A549 (cell line): ENCODE results near the gene C3orf62. TPM values are rescaled to one million over a fixed set of nuclear protein-coding genes. Genes with fewer than 3 reads are reported as not detected.

Experiments
- ATAC-seq, 2 experiments: fragments of 200-7000 bp in 1 of 2; fragments of >200 bp in 1 of 2; cut with Nextera tagmentation in 1 of 2; cut with Tn5 transposase in 1 of 2; 3 replicates each; pipeline versions ENCODE4 v1.8.0 to v1.9.1; 2018 to 2020; ENCODE audit warnings: mild to moderate bottlenecking in 1 of 2, moderate library complexity in 1 of 2
- CTCF ChIA-PET: fragments of 300-600 bp; sonication (Branson Sonifier 250); formaldehyde crosslinking; extraction: SDS; loops from one replicate; lab custom pipeline; 2021; ENCODE audit warnings: antibody characterized with exemption, inconsistent platforms; lab: Yijun Ruan, JAX
- POLR2A ChIA-PET: fragments of 350-600 bp; formaldehyde crosslinking; extraction: SDS; loops from one replicate; lab custom pipeline; 2021; ENCODE audit warnings: antibody characterized with exemption, inconsistent platforms; lab: Yijun Ruan, JAX
- DNase-seq, 2 experiments: peaks; one replicate each; pipeline versions ENCODE4 v3.0.0 to v3.0.0-alpha.2; 2011 to 2016; ENCODE audit warnings: low read depth in 1 of 2, low spot score in 1 of 2
- FAIRE-seq: peaks from 2 replicates; lab custom pipeline; 2011; peaks lifted over from hg19 to GRCh38; lab: Jason Lieb, UNC
- H3K27ac ChIP-seq, 2 experiments: fragments of >200 bp; sonication (Bioruptor Twin); formaldehyde crosslinking; 3 replicates each; pipeline ENCODE4 v1.5.1; 2016 to 2017
- H3K4me1 ChIP-seq: fragments of >200 bp; sonication (Bioruptor Twin); formaldehyde crosslinking; 3 replicates; pipeline ENCODE4 v1.6.1; 2016
- H3K4me2 ChIP-seq: fragments of >200 bp; sonication (Bioruptor Twin); formaldehyde crosslinking; 3 replicates; pipeline ENCODE4 v1.6.1; 2016
- H3K4me3 ChIP-seq: fragments of >200 bp; sonication (Bioruptor Twin); formaldehyde crosslinking; 3 replicates; pipeline ENCODE4 v1.5.1; 2016
- H3K9me3 ChIP-seq: fragments of >200 bp; sonication (Bioruptor Twin); formaldehyde crosslinking; 3 replicates; pipeline ENCODE4 v1.6.1; 2016
- CBX2 ChIP-seq: fragments of 200-600 bp; sonication (generic); IDR thresholded peaks from 2 replicates; pipeline ENCODE4 v1.6.1; 2016; ENCODE audit warnings: low read depth, mild to moderate bottlenecking, borderline replicate concordance
- CEBPB ChIP-seq, 2 experiments: fragments of >200 bp in 1 of 2; sonication (Bioruptor Twin) in 1 of 2; formaldehyde crosslinking in 1 of 2; IDR thresholded peaks; 2 replicates each; pipeline ENCODE4 v1.6.1; 2012 to 2016
- CHD2 ChIP-seq: fragments of 150-350 bp; IDR thresholded peaks from 2 replicates; pipeline ENCODE4 v1.6.1; 2014; ENCODE audit warnings: low read length; ENCODE audit not compliant: partially characterized antibody
- EHF ChIP-seq: fragments of 250-450 bp; sonication (Bioruptor Pico); IDR thresholded peaks from 2 replicates; pipeline ENCODE4 v1.5.0; 2020; ENCODE audit warnings: mild to moderate bottlenecking
- EHMT2 ChIP-seq: fragments of 200-600 bp; sonication (generic); IDR thresholded peaks from 2 replicates; pipeline ENCODE4 v1.6.1; 2016; ENCODE audit warnings: antibody characterized with exemption, low read depth, mild to moderate bottlenecking, moderate library complexity
- FOSB ChIP-seq: fragments of 250-450 bp; sonication (Bioruptor Pico); IDR thresholded peaks from 2 replicates; pipeline ENCODE4 v1.5.0; 2020; ENCODE audit warnings: mild to moderate bottlenecking, moderate library complexity
- HDAC2 ChIP-seq: fragments of 200-600 bp; sonication (generic); IDR thresholded peaks from 2 replicates; pipeline ENCODE4 v1.6.1; 2016
- HEYL ChIP-seq: fragments of 250-450 bp; sonication (Bioruptor Pico); IDR thresholded peaks from 2 replicates; pipeline ENCODE4 v1.8.0; 2021; ENCODE audit warnings: mild to moderate bottlenecking, moderate library complexity
- JUNB ChIP-seq: fragments of >200 bp; sonication (Bioruptor Twin); formaldehyde crosslinking; IDR thresholded peaks from 2 replicates; pipeline ENCODE4 v1.6.1; 2016
- KDM1A ChIP-seq: fragments of 200-600 bp; sonication (generic); IDR thresholded peaks from 2 replicates; pipeline ENCODE4 v1.6.1; 2016; ENCODE audit warnings: low read depth, mild to moderate bottlenecking
- MAFK ChIP-seq: fragments of 450-650 bp; IDR thresholded peaks from 2 replicates; pipeline ENCODE4 v1.6.1; 2014; ENCODE audit not compliant: partially characterized antibody
- NPAS2 ChIP-seq: fragments of 250-450 bp; sonication (Bioruptor Pico); IDR thresholded peaks from 2 replicates; pipeline ENCODE4 v1.8.0; 2022; ENCODE audit warnings: mild to moderate bottlenecking, moderate library complexity, borderline replicate concordance
- PHF8 ChIP-seq: fragments of 200-600 bp; sonication (generic); IDR thresholded peaks from 2 replicates; pipeline ENCODE4 v1.6.1; 2016; ENCODE audit warnings: low read depth, mild to moderate bottlenecking, antibody characterized with exemption, moderate library complexity, borderline replicate concordance
- RNF2 ChIP-seq: fragments of 200-600 bp; sonication (generic); IDR thresholded peaks from 2 replicates; pipeline ENCODE4 v1.6.1; 2016; ENCODE audit warnings: low read depth, mild to moderate bottlenecking, antibody characterized with exemption, moderate library complexity, borderline replicate concordance
- WGBS: methylation state at CpG from one replicate; pipeline ENCODE4 v1.1.6; 2017; ENCODE audit errors: missing lambda C conversion rate; 5-methylcytosine and 5-hydroxymethylcytosine counted together
- polyA plus RNA-seq, 4 experiments: library from polyadenylated mRNA; depleted of rRNA in 3 of 4; stranded (reverse); fragments of >200 nt; fragmentation: RNase III in 1 of 4; extraction: RNeasy Plus Mini Kit Qiagen cat#74134 plus additional on column Dnase treatment in 1 of 4; gene quantifications; 2 replicates in 3 of 4; 3 replicates in 1 of 4; pipeline ENCODE4 v1.2.3, GENCODE V29; 2011 to 2017
- TF ChIP-seq, protein P1 (sequence below): IDR thresholded peaks from 2 replicates; pipeline ENCODE4 v1.6.1; 2012
- TF ChIP-seq, protein P2 (sequence below): IDR thresholded peaks from 2 replicates; pipeline ENCODE4 v1.6.1; 2012; ENCODE audit warnings: low read depth, borderline replicate concordance
- TF ChIP-seq, protein P3 (sequence below): fragments of 450-650 bp; IDR thresholded peaks from 2 replicates; pipeline ENCODE4 v1.6.1; 2014; ENCODE audit warnings: antibody characterized with exemption
- TF ChIP-seq, protein P4 (sequence below): fragments of 250-450 bp; sonication (Bioruptor Pico); IDR thresholded peaks from 2 replicates; pipeline ENCODE4 v1.5.0; 2021; ENCODE audit warnings: mild to moderate bottlenecking, moderate library complexity, borderline replicate concordance
- TF ChIP-seq, protein P5 (sequence below): fragments of >200 bp; sonication (Bioruptor Twin); formaldehyde crosslinking; IDR thresholded peaks from 3 replicates; pipeline ENCODE4 v1.5.1; 2016

C3orf62 gene
- polyA plus RNA-seq, 2 of the 4 experiments (the other 2 are of a cell fraction) = 1.5 to 2.0 TPM

DNA sequence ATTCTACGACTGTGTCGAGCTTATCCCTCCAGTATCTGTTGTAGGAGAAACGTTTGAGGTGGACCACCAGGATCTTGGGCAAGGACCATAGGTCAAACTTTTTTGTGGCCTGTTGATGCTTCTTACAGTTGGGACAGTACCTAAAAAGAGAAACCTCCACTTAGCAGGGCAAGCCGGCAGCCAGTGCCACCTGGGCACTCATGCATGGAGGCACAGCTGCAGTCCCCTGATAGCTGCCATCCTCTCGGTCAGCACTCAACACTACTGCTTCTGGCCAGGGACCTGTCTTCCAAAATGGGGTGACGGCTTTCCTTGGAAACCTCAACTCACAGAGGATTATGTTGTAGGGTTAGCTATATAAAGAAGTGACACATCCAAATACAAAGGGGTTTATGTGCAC lies 7.0 kb upstream of the C3orf62 start:
- CTCF ChIA-PET = interaction anchor here (1.5 kb wide), 1 partner anchor 145 kb away, joined by 4 read pairs; the partner anchor contains the start of gene NICN1
- TF ChIP-seq FOSB (CRISPR knock-in tag) (no peak), MAFK (no peak), CEBPB (IDR thresholded peaks at IDR 0.05) (no peak), RNF2 (no peak), PHF8 (no peak), HEYL (CRISPR knock-in tag) (no peak), JUNB (no peak), NPAS2 (no peak), CBX2 (no peak), EHF (CRISPR knock-in tag) (no peak), CHD2 (no peak), KDM1A (no peak), HDAC2 (no peak)
- TF ChIP-seq, protein P1, sequence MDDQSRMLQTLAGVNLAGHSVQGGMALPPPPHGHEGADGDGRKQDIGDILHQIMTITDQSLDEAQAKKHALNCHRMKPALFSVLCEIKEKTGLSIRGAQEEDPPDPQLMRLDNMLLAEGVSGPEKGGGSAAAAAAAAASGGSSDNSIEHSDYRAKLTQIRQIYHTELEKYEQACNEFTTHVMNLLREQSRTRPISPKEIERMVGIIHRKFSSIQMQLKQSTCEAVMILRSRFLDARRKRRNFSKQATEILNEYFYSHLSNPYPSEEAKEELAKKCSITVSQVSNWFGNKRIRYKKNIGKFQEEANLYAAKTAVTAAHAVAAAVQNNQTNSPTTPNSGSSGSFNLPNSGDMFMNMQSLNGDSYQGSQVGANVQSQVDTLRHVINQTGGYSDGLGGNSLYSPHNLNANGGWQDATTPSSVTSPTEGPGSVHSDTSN = no peak
- TF ChIP-seq, protein P2, sequence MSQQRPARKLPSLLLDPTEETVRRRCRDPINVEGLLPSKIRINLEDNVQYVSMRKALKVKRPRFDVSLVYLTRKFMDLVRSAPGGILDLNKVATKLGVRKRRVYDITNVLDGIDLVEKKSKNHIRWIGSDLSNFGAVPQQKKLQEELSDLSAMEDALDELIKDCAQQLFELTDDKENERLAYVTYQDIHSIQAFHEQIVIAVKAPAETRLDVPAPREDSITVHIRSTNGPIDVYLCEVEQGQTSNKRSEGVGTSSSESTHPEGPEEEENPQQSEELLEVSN = no peak
- TF ChIP-seq, protein P3, sequence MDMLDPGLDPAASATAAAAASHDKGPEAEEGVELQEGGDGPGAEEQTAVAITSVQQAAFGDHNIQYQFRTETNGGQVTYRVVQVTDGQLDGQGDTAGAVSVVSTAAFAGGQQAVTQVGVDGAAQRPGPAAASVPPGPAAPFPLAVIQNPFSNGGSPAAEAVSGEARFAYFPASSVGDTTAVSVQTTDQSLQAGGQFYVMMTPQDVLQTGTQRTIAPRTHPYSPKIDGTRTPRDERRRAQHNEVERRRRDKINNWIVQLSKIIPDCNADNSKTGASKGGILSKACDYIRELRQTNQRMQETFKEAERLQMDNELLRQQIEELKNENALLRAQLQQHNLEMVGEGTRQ = no peak
- TF ChIP-seq, protein P4, sequence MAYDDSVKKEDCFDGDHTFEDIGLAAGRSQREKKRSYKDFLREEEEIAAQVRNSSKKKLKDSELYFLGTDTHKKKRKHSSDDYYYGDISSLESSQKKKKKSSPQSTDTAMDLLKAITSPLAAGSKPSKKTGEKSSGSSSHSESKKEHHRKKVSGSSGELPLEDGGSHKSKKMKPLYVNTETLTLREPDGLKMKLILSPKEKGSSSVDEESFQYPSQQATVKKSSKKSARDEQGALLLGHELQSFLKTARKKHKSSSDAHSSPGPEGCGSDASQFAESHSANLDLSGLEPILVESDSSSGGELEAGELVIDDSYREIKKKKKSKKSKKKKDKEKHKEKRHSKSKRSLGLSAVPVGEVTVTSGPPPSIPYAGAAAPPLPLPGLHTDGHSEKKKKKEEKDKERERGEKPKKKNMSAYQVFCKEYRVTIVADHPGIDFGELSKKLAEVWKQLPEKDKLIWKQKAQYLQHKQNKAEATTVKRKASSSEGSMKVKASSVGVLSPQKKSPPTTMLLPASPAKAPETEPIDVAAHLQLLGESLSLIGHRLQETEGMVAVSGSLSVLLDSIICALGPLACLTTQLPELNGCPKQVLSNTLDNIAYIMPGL = no peak
- no peak overlapping the region for H3K27ac ChIP-seq
- no peak for ATAC-seq
- no peak for DNase-seq
- H3K4me2 ChIP-seq = no peak overlapping the region
- no peak overlapping the region for H3K4me3 ChIP-seq
- H3K4me1 ChIP-seq = no peaks in the 10 kb centered on the region
- 86% methylated on average over 6 of the region's 6 CpGs for WGBS
- POLR2A ChIA-PET = no interaction called here
- no peak for FAIRE-seq
- no peaks in the 10 kb centered on the region for H3K9me3 ChIP-seq

DNA sequence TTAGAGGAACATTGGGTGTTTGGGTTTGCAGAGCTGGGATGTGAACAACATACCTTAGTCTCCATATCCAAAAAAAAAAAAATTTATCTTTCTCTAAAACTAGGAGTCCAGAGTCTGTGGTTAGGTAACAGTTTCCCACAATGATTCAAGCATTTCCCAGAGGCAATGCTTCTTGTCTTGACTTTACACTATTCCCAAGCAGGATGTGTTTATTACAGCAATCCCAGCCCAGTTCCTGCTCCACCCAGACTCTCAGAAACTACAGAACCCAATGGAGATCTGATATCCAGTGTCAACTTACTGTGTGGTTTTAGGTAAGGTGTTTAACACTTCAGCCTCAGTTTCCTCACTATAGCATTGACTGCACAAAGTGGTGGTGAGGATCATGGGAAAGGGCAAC lies 2.3 kb upstream of the C3orf62 start:
- H3K27ac ChIP-seq = no peak overlapping the region
- no peak for FAIRE-seq
- POLR2A ChIA-PET = no interaction called here
- no peak for TF ChIP-seq EHMT2
- TF ChIP-seq, protein P5, sequence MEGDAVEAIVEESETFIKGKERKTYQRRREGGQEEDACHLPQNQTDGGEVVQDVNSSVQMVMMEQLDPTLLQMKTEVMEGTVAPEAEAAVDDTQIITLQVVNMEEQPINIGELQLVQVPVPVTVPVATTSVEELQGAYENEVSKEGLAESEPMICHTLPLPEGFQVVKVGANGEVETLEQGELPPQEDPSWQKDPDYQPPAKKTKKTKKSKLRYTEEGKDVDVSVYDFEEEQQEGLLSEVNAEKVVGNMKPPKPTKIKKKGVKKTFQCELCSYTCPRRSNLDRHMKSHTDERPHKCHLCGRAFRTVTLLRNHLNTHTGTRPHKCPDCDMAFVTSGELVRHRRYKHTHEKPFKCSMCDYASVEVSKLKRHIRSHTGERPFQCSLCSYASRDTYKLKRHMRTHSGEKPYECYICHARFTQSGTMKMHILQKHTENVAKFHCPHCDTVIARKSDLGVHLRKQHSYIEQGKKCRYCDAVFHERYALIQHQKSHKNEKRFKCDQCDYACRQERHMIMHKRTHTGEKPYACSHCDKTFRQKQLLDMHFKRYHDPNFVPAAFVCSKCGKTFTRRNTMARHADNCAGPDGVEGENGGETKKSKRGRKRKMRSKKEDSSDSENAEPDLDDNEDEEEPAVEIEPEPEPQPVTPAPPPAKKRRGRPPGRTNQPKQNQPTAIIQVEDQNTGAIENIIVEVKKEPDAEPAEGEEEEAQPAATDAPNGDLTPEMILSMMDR = no peak
- H3K4me1 ChIP-seq = peaks cover 4% of the 10 kb centered on the region; the same call in 2 of the 3 replicates
- DNase-seq = no peak
- H3K9me3 ChIP-seq = no peaks in the 10 kb centered on the region
- H3K4me2 ChIP-seq = no peak overlapping the region
- CTCF ChIA-PET = interaction anchor here (1.6 to 1.7 kb wide), 2 partner anchors 15 to 109 kb away, joined by 4 to 5 read pairs; no protein-coding TSS in a partner anchor
- no peak overlapping the region for H3K4me3 ChIP-seq
- no peak for ATAC-seq
